WTC11 (cell line): ENCODE results near the gene WFS1.

Experiments
- ATF2 ChIP-seq: sonication (generic); formaldehyde crosslinking; IDR thresholded peaks from 2 replicates; pipeline ENCODE4 v1.8.1; 2022; ENCODE audit warnings: low read depth, missing genetic modification reagents, borderline replicate concordance
- ATF3 ChIP-seq: sonication (generic); formaldehyde crosslinking; conservative IDR thresholded peaks from 2 replicates; pipeline ENCODE4 v1.8.1; 2022; ENCODE audit warnings: mild to moderate bottlenecking, missing genetic modification reagents
- CBFB ChIP-seq: sonication (generic); formaldehyde crosslinking; IDR thresholded peaks from 2 replicates; pipeline ENCODE4 v1.8.1; 2022; ENCODE audit warnings: mild to moderate bottlenecking, low read depth, missing genetic modification reagents
- CREB1 ChIP-seq: sonication (generic); formaldehyde crosslinking; IDR thresholded peaks from 2 replicates; pipeline ENCODE4 v1.8.0; 2023; ENCODE audit warnings: mild to moderate bottlenecking, missing genetic modification reagents
- CTCF ChIP-seq: fragments of 200-600 bp; IDR thresholded peaks from 2 replicates; pipeline ENCODE4 v1.8.0; 2022; ENCODE audit warnings: antibody characterized with exemption
- E2F4 ChIP-seq: sonication (generic); formaldehyde crosslinking; IDR thresholded peaks from 2 replicates; pipeline ENCODE4 v1.8.1; 2022; ENCODE audit warnings: low read depth, mild to moderate bottlenecking, moderate library complexity, missing genetic modification reagents, borderline replicate concordance
- ELF4 ChIP-seq: sonication (generic); formaldehyde crosslinking; IDR thresholded peaks from 2 replicates; pipeline ENCODE4 v1.8.1; 2022; ENCODE audit warnings: low read depth, mild to moderate bottlenecking, moderate library complexity, missing genetic modification reagents
- ETV6 ChIP-seq: sonication (generic); formaldehyde crosslinking; IDR thresholded peaks from 2 replicates; pipeline ENCODE4 v1.8.1; 2022; ENCODE audit warnings: mild to moderate bottlenecking, missing genetic modification reagents
- JUN ChIP-seq: sonication (generic); formaldehyde crosslinking; IDR thresholded peaks from 2 replicates; pipeline ENCODE4 v1.8.0; 2023; ENCODE audit warnings: mild to moderate bottlenecking, missing genetic modification reagents
- MLX ChIP-seq: sonication (generic); formaldehyde crosslinking; IDR thresholded peaks from 2 replicates; pipeline ENCODE4 v1.8.1; 2023; ENCODE audit warnings: mild to moderate bottlenecking, missing genetic modification reagents, moderate library complexity
- SP1 ChIP-seq: sonication (generic); formaldehyde crosslinking; conservative IDR thresholded peaks from 2 replicates; pipeline ENCODE4 v1.8.1; 2022; ENCODE audit warnings: missing genetic modification reagents
- TP53 ChIP-seq: sonication (generic); formaldehyde crosslinking; IDR thresholded peaks from 2 replicates; pipeline ENCODE4 v1.8.1; 2023; ENCODE audit warnings: mild to moderate bottlenecking, missing genetic modification reagents

- TF ChIP-seq ATF3 (CRISPR knock-in tag): no peak
- no peak for TF ChIP-seq SP1
- TF ChIP-seq TP53 (CRISPR knock-in tag): no peak
- no peak for TF ChIP-seq CTCF
- TF ChIP-seq E2F4: no peak
- TF ChIP-seq ELF4 (CRISPR knock-in tag): no peak
- no peak for TF ChIP-seq JUN (CRISPR knock-in tag)
- no peak for TF ChIP-seq CBFB
- no peak for TF ChIP-seq MLX (CRISPR knock-in tag)
- no peak for TF ChIP-seq ATF2 (CRISPR knock-in tag)
- no peak for TF ChIP-seq ETV6
- TF ChIP-seq CREB1 (CRISPR knock-in tag): no peak
These were observed 11.7 kb upstream of the WFS1 start for GRCh38 chr4:6258026-6258360.
